OCI-LY7 (cell line): ENCODE measurements around the gene AKAP13.

Experiments
- CTCF ChIP-seq: fragments of 200-600 bp; sonication (generic); conservative IDR thresholded peaks from 2 replicates; pipeline ENCODE4 v1.5.1; 2014; ENCODE audit warnings: mild to moderate bottlenecking, antibody characterized with exemption, low read length, moderate library complexity, mixed read lengths
- EZH2phosphoT487 ChIP-seq: fragments of 200-600 bp; sonication (generic); IDR thresholded peaks from 2 replicates; pipeline ENCODE4 v1.6.1; 2018; ENCODE audit warnings: low read depth, borderline replicate concordance, mild to moderate bottlenecking, mixed run types, antibody characterized with exemption, low read length, moderate library complexity, mixed read lengths

- no peak for TF ChIP-seq CTCF
- TF ChIP-seq EZH2phosphoT487, result no peak
Measured at GRCh38 chr15:85381850-85382751, 1.7 kb downstream of the AKAP13 start.
